ENCODE data around the gene CDKN3.
"Not testable (repeated sequence)": the region's sequence is repeated elsewhere in the genome, so short reads cannot be mapped to it uniquely, and the experiment has no call there.

CDKN3 gene

GRCh38 chr14:54444681-54445080 is 47.9 kb downstream of the CDKN3 start:
- no peak for DNase-seq

DNA sequence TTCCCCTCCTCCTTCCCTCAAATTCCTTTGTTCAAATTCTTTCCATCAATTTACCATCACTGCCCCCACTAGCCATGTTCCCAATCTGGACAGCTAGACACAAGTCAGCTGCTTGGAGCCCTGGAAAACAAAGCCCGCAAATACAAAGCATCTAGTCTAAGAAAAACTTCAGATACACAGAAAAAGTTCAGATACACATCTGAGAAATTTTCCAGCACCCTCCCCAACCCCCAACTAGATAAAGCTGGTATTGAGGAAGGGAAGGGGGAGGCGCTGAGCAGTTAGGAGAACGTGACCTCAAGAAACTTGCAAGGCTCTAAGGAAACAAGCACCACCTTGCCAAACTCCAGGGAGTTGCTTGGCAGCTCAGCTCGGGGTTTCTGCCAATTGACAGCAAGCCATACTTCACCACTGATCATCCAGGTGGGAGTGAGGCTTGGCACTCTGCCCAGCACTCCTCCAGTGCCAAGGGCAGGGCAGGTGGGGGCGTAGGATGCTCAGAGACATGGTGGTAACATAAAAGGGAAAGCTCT is 49.4 kb downstream of the CDKN3 start:
- TF ChIP-seq POLR2A (IDR thresholded peaks at IDR 0.05; ENCODE audit: low read length), result no peak
- no peak for TF ChIP-seq GATA1 (IDR thresholded peaks at IDR 0.05; ENCODE audit: low read depth, low read length)
- DNase-seq, result peak; percentile 14 to 36

More at GRCh38 chr14:54444681-54445080, 47.9 kb downstream of the CDKN3 start:
- no peak for TF ChIP-seq POLR2A (IDR thresholded peaks at IDR 0.05; ENCODE audit: low read length)
- no peak for TF ChIP-seq GATA1 (IDR thresholded peaks at IDR 0.05; ENCODE audit: low read depth, low read length)

DNA sequence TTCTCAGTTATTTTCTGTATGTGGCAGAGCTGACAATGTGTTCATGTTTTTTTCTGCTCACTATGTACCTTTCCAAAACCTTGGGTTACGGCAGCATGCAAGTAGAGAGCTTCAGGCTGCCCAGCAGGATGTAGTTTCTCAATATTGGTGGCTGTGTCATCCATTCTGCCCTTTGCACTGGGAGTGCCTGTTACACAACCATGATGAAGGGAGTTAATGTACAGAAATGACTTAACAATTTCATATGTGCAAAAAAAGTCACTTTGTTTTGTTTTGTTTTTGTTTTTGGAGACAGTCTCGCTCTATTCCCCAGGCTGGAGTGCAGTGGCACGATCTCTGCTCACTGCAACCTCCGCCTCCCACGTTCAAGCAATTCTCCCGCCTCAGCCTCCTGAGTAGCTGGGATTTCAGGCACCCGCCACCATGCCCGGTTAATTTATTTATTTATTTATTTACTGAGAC is 50.5 kb downstream of the CDKN3 start:
- no peak for TF ChIP-seq GATA1 (IDR thresholded peaks at IDR 0.05; ENCODE audit: low read depth, low read length)
- TF ChIP-seq POLR2A (IDR thresholded peaks at IDR 0.05; ENCODE audit: low read length), result no peak
- DNase-seq, result peak in 1 of 2 experiments; percentile 31

DNA sequence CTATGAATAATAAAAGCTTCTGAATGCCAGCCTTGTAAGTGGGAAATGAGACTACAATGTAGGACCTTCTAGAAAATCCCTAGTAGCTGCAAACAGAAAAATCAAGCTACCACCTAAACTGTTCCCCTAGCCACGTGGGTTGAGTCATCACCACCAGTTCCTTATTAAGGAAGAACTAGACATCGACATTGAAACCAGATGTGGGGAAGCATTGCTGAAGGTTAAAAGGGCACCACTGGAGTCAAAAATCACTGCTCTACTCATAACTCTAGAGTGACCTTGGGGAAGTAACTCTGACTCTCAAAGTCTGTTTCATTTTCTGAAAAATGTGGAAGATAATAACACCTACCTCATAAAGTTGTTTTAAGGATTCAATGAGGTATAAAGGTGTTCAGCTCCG is 53.7 kb downstream of the CDKN3 start:
- no peak for DNase-seq
- no peak for TF ChIP-seq GATA1 (IDR thresholded peaks at IDR 0.05; ENCODE audit: low read depth, low read length)
- no peak for TF ChIP-seq POLR2A (IDR thresholded peaks at IDR 0.05; ENCODE audit: low read length)

- DNase-seq, result no peak
- no peak for TF ChIP-seq GATA1 (IDR thresholded peaks at IDR 0.05; ENCODE audit: low read depth, low read length)
- no peak for TF ChIP-seq POLR2A (IDR thresholded peaks at IDR 0.05; ENCODE audit: low read length)
These were observed 54.4 kb downstream of the CDKN3 start for GRCh38 chr14:54451121-54451601.

- no peak for DNase-seq
- no peak for TF ChIP-seq GATA1 (IDR thresholded peaks at IDR 0.05; ENCODE audit: low read depth, low read length)
- no peak for TF ChIP-seq POLR2A (IDR thresholded peaks at IDR 0.05; ENCODE audit: low read length)
These were observed 55.2 kb downstream of the CDKN3 start for GRCh38 chr14:54451961-54452360.

DNA sequence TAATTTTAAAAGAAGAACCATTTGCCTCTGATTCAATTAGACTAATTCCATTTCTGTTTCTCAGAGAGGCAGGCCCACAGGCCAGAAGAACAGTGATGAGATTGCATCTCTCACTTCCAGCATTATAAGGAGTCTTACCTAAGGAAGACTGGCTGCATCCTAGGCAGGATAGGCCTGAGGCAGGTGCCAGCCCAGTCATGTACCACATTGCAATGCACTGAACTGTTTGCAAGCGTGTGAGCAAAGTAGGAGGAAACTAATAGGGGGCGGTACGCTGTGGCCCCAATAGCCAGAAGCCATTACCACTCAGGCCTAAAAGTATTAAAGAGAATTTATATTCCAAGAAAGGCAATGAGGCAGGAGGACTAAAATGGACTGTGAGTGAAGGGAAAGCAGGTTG is 56.4 kb downstream of the CDKN3 start:
- DNase-seq, result no peak
- no peak for TF ChIP-seq POLR2A (IDR thresholded peaks at IDR 0.05; ENCODE audit: low read length)

DNA sequence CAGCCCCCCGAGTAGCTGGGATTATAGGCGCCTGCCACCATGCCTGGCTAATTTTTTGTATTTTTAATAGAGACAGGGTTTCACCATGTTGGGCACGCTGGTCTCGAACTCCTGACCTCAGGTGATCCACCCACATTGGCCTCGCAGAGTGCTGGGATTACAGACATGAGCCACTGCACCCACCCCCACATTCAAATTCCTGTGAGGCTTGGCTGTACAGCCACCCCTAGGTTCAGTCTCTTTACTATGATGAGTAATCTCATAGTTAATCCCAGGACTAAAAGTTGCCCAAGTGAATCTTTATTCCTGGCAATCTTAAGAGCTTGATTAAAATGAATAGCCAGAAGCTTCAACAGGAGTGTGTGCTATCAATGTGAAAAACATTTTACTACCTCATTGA is 57.2 kb downstream of the CDKN3 start:
- not testable (repeated sequence) for DNase-seq

GRCh38 chr14:54455363-54455762 is 58.6 kb downstream of the CDKN3 start:
- no peak for DNase-seq
- no peak for TF ChIP-seq GATA1 (IDR thresholded peaks at IDR 0.05; ENCODE audit: low read depth, low read length)

- DNase-seq, result not testable (repeated sequence)
These were observed 60.2 kb downstream of the CDKN3 start for GRCh38 chr14:54456820-54457608.

GRCh38 chr14:54457609-54457996 is 60.8 kb downstream of the CDKN3 start:
- TF ChIP-seq GATA1 (IDR thresholded peaks at IDR 0.05; ENCODE audit: low read depth, low read length), result no peak
- TF ChIP-seq POLR2A (IDR thresholded peaks at IDR 0.05; ENCODE audit: low read length), result no peak

GRCh38 chr14:54458536-54458935 is 61.7 kb downstream of the CDKN3 start:
- DNase-seq, result not testable (repeated sequence)

More at GRCh38 chr14:54457609-54457996, 60.8 kb downstream of the CDKN3 start:
- DNase-seq, result no peak

- no peak for DNase-seq
- TF ChIP-seq GATA1 (IDR thresholded peaks at IDR 0.05; ENCODE audit: low read depth, low read length) (no peak), POLR2A (IDR thresholded peaks at IDR 0.05; ENCODE audit: low read length) (no peak)
These were observed 62.3 kb downstream of the CDKN3 start for GRCh38 chr14:54459106-54459505.

GRCh38 chr14:54462048-54462447 is 65.2 kb downstream of the CDKN3 start:
- TF ChIP-seq GATA1 (IDR thresholded peaks at IDR 0.05; ENCODE audit: low read depth, low read length) (no peak), POLR2A (IDR thresholded peaks at IDR 0.05; ENCODE audit: low read length) (no peak)
- no peak for DNase-seq

DNA sequence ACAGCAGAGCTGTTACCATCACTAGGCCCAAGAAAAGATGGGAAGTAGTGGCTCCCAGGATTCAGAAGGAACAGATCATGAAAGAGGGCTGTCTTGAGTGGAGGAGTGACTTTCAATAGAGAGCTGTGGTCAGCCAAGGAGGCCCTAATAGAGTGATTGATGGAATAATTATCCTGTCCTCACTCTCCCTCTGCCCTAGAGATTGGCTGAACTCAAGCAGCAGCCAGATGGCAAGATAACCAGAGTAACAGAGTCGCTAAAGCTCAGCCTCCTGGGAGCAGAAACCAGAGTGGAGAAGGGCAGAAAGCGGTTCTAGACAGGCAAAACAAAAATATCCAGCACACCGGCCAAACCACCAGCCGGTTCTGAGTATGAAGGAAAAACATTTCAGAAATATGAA is 68.8 kb downstream of the CDKN3 start:
- TF ChIP-seq POLR2A (IDR thresholded peaks at IDR 0.05; ENCODE audit: low read length), result no peak
- no peak for TF ChIP-seq GATA1 (IDR thresholded peaks at IDR 0.05; ENCODE audit: low read depth, low read length)
- DNase-seq, result no peak
